HG03066 (cell line): ENCODE data around the gene DNASE1L1.

ENCODE experiments used
- ATAC-seq: cut with Tn5 transposase; IDR thresholded peaks from one replicate; pipeline ENCODE4 v1.9.1; 2021; ENCODE audit warnings: low read depth; ENCODE audit not compliant: unreplicated experiment

Gene DNASE1L1

GRCh38 chrX:154354516-154354915, 54.5 kb downstream of the DNASE1L1 start:
- ATAC-seq = no peak

GRCh38 chrX:154354013-154354412, 55.0 kb downstream of the DNASE1L1 start:
- no peak for ATAC-seq

DNA sequence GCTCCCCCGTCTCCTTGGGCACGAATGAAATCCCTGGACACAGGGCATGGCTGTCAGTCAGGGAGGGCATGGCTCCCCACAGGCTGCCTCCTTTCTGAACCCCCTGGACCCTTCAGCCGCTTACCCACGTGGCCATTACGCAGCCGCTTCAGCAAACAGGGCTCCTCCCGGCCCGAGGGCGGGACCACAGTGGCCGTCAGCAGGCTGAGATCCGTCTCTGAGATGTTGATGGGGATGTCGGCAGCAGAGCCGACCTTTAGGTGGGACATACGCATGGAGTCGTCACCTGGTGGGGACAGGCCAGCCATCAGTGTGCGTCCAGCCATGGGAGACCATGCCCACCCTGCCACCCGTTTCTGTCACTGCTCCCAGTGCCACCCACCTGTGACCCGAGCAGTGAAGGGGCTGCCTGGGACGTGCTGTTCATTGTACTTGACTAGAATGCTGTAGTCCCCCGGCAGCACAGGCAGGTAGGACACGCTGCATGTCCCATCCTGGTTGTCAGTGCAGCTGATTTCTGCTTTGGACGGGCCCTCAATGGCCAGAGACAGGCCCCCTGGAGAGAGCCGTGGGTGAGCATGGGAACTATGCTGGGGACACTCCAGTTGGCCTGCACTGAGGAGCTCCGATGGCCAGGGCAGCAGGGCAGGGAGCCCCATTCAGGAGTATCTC, 55.7 kb downstream of the DNASE1L1 start:
- no peak for ATAC-seq

- no peak for ATAC-seq
These were observed 56.6 kb downstream of the DNASE1L1 start for GRCh38 chrX:154352466-154352865.

DNA sequence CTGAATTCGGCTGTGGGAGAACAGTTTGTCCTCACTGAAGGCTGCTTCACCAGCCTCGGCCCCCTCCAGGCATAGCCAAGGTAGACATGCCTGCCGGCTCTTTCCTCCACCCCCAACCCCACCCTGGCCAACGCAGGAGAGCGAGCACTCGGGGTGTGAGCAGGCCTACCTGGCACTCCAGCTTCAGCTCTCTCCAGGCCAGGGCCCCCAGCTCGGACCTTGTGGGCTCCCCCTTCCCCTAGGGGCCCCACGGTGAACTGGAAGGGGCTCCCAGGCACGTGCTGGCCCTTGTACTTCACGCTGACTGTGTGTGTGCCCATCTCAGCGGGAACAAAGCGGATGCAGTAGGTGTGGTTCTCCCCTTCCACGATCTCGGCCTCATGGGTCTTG, 57.0 kb downstream of the DNASE1L1 start:
- ATAC-seq = no peak
